Muscle layer of duodenum (tissue), 2 donors: ENCODE data around the gene ROBO2.

ENCODE experiments used
- H3K27ac ChIP-seq: one replicate; pipeline ENCODE4 v1.7.0; 2013; ENCODE audit warnings: mild to moderate bottlenecking, low read length
- H3K27me3 ChIP-seq: one replicate; pipeline ENCODE4 v1.7.0; 2013; ENCODE audit warnings: low read depth, mild to moderate bottlenecking, control low read depth, low read length
- H3K36me3 ChIP-seq, 2 donors: one replicate each; pipeline ENCODE4 v1.7.0; 2013; ENCODE audit warnings: low read length in 2 of 2, control low read depth in 1 of 2, mild to moderate bottlenecking in 1 of 2; ENCODE audit not compliant: insufficient read depth in 2 of 2, control insufficient read depth in 1 of 2
- H3K4me1 ChIP-seq, 2 donors: one replicate each; pipeline ENCODE4 v1.7.0; 2013; ENCODE audit warnings: low read length in 2 of 2, mild to moderate bottlenecking in 2 of 2, control low read depth in 1 of 2, moderate library complexity in 1 of 2; ENCODE audit not compliant: insufficient read depth in 2 of 2, control insufficient read depth in 1 of 2
- H3K4me3 ChIP-seq, 2 donors: one replicate each; pipeline ENCODE4 v1.7.0; 2013; ENCODE audit warnings: low read length in 2 of 2, low read depth in 1 of 2, mild to moderate bottlenecking in 1 of 2
- H3K9me3 ChIP-seq, 2 donors: one replicate each; pipeline ENCODE4 v1.7.0; 2013; ENCODE audit warnings: low read length in 2 of 2, control low read depth in 1 of 2, mild to moderate bottlenecking in 1 of 2; ENCODE audit not compliant: control insufficient read depth in 1 of 2
- donor health status: healthy.

The ROBO2 gene

DNA sequence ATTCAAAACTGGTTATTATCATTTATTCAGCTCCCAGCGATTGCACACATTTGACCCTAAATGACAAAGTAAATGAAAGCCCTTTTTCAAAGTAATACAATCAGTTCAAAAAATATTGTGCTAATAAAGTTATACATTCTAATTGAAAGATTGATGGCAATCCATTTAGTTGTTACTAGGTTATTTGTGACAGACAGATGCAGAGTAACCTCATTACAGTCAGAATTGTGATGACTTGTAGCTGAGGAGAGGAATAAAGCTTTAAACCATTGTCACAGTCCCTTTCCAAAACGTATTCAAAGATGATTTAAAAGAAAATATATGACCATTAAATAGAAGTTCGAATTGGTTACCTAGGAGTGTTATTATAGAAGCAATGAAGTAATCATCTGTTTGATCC, 86.1 kb downstream of the ROBO2 start:
- Histone ChIP-seq H3K4me1 (no peaks in the 10 kb centered on the region), H3K9me3 (no peaks in the 10 kb centered on the region), H3K4me3 (no peak overlapping the region), H3K27me3 (no peaks in the 10 kb centered on the region), H3K27ac (no peak overlapping the region), H3K36me3 (no peaks in the 10 kb centered on the region)

DNA sequence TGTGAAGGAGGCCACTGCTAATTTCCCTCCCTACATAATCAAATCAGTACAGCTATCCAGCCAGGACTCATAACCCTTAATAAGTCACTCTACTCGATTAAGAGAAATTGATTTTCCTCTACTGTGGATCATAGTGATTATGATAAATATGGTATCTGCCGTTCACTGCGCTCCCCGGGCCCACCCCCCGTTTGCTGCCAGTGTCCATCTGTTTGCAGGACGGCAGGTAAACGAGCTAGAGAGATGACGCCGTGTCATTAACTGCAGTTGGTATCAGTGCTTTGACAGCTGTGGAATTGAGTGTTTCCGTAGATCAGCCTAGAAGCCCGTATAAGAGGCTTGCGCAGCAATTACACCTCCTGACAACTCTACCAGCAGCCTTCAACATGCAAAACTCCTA, 94.9 kb downstream of the ROBO2 start:
- Histone ChIP-seq H3K4me1 (no peaks in the 10 kb centered on the region), H3K4me3 (no peak overlapping the region), H3K36me3 (no peaks in the 10 kb centered on the region), H3K9me3 (no peaks in the 10 kb centered on the region), H3K27me3 (no peaks in the 10 kb centered on the region), H3K27ac (no peak overlapping the region)

GRCh38 chr3:77137559-77137958, 97.7 kb downstream of the ROBO2 start:
- no peaks in the 10 kb centered on the region for H3K36me3 ChIP-seq
- no peaks in the 10 kb centered on the region for H3K4me1 ChIP-seq
- H3K4me3 ChIP-seq: no peak overlapping the region
- no peak overlapping the region for H3K27ac ChIP-seq
- no peaks in the 10 kb centered on the region for H3K27me3 ChIP-seq
- no peaks in the 10 kb centered on the region for H3K9me3 ChIP-seq

GRCh38 chr3:77139624-77140023, 99.7 kb downstream of the ROBO2 start:
- no peaks in the 10 kb centered on the region for H3K27me3 ChIP-seq
- no peaks in the 10 kb centered on the region for H3K9me3 ChIP-seq
- no peaks in the 10 kb centered on the region for H3K4me1 ChIP-seq
- no peaks in the 10 kb centered on the region for H3K36me3 ChIP-seq
- H3K27ac ChIP-seq: no peak overlapping the region
- no peak overlapping the region for H3K4me3 ChIP-seq

- Histone ChIP-seq H3K27ac (no peak overlapping the region), H3K36me3 (no peaks in the 10 kb centered on the region), H3K9me3 (no peaks in the 10 kb centered on the region), H3K4me1 (no peaks in the 10 kb centered on the region), H3K27me3 (no peaks in the 10 kb centered on the region), H3K4me3 (no peak overlapping the region)
Measured at GRCh38 chr3:77141423-77141822, 101.5 kb downstream of the ROBO2 start.

DNA sequence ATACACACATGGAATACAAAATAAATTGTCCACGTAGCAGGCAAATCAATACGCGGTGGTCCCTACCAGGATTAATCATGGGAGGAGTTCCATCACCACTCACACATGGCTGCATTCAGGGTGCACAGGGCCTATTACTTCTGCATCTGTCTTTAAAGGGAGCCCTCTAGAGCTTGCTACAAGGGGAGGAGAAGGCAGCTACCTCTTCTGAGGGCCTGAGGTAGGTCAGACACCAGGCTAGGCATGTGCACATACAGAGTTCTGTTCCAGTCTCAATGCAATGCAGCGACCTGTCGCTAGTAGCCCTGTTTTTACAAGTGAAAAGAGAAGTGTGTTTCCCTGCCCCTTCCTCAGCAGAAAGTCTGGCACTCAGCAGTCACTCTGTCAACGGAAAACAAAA, 102.7 kb downstream of the ROBO2 start:
- Histone ChIP-seq H3K27me3 (no peaks in the 10 kb centered on the region), H3K4me1 (no peaks in the 10 kb centered on the region), H3K4me3 (no peak overlapping the region), H3K9me3 (no peaks in the 10 kb centered on the region), H3K27ac (no peak overlapping the region), H3K36me3 (no peaks in the 10 kb centered on the region)

GRCh38 chr3:77146004-77146403, 106.1 kb downstream of the ROBO2 start:
- no peaks in the 10 kb centered on the region for H3K36me3 ChIP-seq
- no peaks in the 10 kb centered on the region for H3K27me3 ChIP-seq
- no peaks in the 10 kb centered on the region for H3K9me3 ChIP-seq
- no peak overlapping the region for H3K4me3 ChIP-seq
- H3K27ac ChIP-seq: no peak overlapping the region
- H3K4me1 ChIP-seq: no peaks in the 10 kb centered on the region

DNA sequence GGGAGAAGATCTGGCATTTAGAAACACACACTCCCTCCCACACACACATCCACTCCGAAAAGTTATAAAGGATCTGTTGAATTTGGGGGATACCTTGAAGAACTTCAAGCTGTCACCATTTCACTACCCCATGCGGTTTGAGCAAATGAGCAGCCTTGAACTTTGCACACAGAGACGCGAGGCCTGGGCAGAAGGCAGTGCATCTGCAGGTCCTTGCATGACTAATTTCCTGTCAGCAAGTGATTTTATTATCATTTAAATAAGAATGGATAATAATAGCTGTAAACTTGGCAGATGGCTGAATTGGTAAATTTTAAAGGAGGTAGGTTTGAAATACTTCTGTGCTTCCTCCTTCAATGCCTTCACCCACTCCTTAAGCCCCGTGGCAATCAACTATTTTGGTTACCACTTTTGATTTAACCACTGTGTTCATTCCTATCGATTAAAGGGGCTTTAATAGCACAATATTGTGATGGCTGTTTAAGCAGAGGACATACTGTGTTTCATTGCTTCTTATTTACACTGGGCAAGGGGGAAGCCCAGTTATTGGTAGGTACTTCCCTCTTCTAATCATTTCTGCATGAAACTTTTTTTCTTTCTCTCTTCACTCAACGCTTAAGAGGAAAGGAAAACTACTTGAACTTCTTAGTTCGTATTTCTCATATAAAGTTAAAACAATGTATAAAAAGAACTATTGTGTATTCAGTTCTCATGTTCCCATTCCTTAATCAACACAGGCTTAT, 108.1 kb downstream of the ROBO2 start:
- Histone ChIP-seq H3K27me3 (no peaks in the 10 kb centered on the region), H3K9me3 (no peaks in the 10 kb centered on the region), H3K4me3 (no peak overlapping the region), H3K27ac (no peak overlapping the region), H3K4me1 (no peaks in the 10 kb centered on the region), H3K36me3 (no peaks in the 10 kb centered on the region)

GRCh38 chr3:77149382-77149781, 109.5 kb downstream of the ROBO2 start:
- Histone ChIP-seq H3K4me3 (no peak overlapping the region), H3K36me3 (no peaks in the 10 kb centered on the region), H3K9me3 (no peaks in the 10 kb centered on the region), H3K27ac (no peak overlapping the region), H3K4me1 (no peaks in the 10 kb centered on the region), H3K27me3 (no peaks in the 10 kb centered on the region)

- Histone ChIP-seq H3K27me3 (no peaks in the 10 kb centered on the region), H3K9me3 (no peaks in the 10 kb centered on the region), H3K36me3 (no peaks in the 10 kb centered on the region), H3K4me1 (no peaks in the 10 kb centered on the region), H3K27ac (no peak overlapping the region), H3K4me3 (no peak overlapping the region)
Measured at GRCh38 chr3:77150028-77150427, 110.1 kb downstream of the ROBO2 start.

GRCh38 chr3:77150759-77151158, 110.9 kb downstream of the ROBO2 start:
- Histone ChIP-seq H3K27ac (no peak overlapping the region), H3K9me3 (no peaks in the 10 kb centered on the region), H3K27me3 (no peaks in the 10 kb centered on the region), H3K4me1 (no peaks in the 10 kb centered on the region), H3K36me3 (no peaks in the 10 kb centered on the region), H3K4me3 (no peak overlapping the region)
